Parathyroid adenoma (tissue), 2 donors: ENCODE measurements around the gene DYRK3.

Experiments used
- H2AFZ ChIP-seq: fragments of 300-600 bp; sonication (generic); one replicate; pipeline ENCODE4 v1.7.0; 2017; ENCODE audit warnings: antibody characterized with exemption, mild to moderate bottlenecking
- H3K27ac ChIP-seq: fragments of 300-600 bp; sonication (generic); one replicate; pipeline ENCODE4 v1.7.0; 2017
- H3K27me3 ChIP-seq: fragments of 300-600 bp; sonication (generic); one replicate; pipeline ENCODE4 v1.7.0; 2017; ENCODE audit warnings: low read length; ENCODE audit not compliant: control insufficient read depth, insufficient read depth
- H3K36me3 ChIP-seq: fragments of 300-600 bp; sonication (generic); one replicate; pipeline ENCODE4 v1.7.0; 2017; ENCODE audit warnings: low read length; ENCODE audit not compliant: control insufficient read depth, insufficient read depth
- H3K4me1 ChIP-seq: fragments of 300-600 bp; sonication (generic); one replicate; pipeline ENCODE4 v1.7.0; 2017; ENCODE audit warnings: control low read depth
- H3K4me2 ChIP-seq: fragments of 300-600 bp; sonication (generic); one replicate; pipeline ENCODE4 v1.7.0; 2017; ENCODE audit warnings: low read length
- H3K4me3 ChIP-seq: fragments of 300-600 bp; sonication (generic); one replicate; pipeline ENCODE4 v1.7.0; 2017; ENCODE audit warnings: low read depth, low read length
- H3K79me2 ChIP-seq: fragments of 300-600 bp; sonication (generic); one replicate; pipeline ENCODE4 v1.7.0; 2017; ENCODE audit warnings: control low read depth
- H3K9ac ChIP-seq: fragments of 300-600 bp; sonication (generic); one replicate; pipeline ENCODE4 v1.7.0; 2017; ENCODE audit warnings: mild to moderate bottlenecking
- H3K9me3 ChIP-seq: fragments of 300-600 bp; sonication (generic); one replicate; pipeline ENCODE4 v1.7.0; 2017; ENCODE audit warnings: low read length; ENCODE audit not compliant: control insufficient read depth
- CTCF ChIP-seq: fragments of 300-600 bp; sonication (generic); IDR thresholded peaks from one replicate; pipeline ENCODE4 v1.7.0; 2017; ENCODE audit warnings: antibody characterized with exemption, mild to moderate bottlenecking
- donor health status: primary hyperparathyroidism.

The DYRK3 gene

GRCh38 chr1:206674236-206674635 lies 38.9 kb downstream of the DYRK3 start:
- H3K9ac ChIP-seq: no peak overlapping the region
- H2AFZ ChIP-seq: no peak overlapping the region
- TF ChIP-seq CTCF: no peak
- no peak overlapping the region for H3K4me2 ChIP-seq
- no peaks in the 10 kb centered on the region for H3K9me3 ChIP-seq
- no peak overlapping the region for H3K27ac ChIP-seq
- H3K4me3 ChIP-seq: no peak overlapping the region
- no peaks in the 10 kb centered on the region for H3K79me2 ChIP-seq
- H3K36me3 ChIP-seq: no peaks in the 10 kb centered on the region
- H3K27me3 ChIP-seq: no peaks in the 10 kb centered on the region
- H3K4me1 ChIP-seq: no peaks in the 10 kb centered on the region

- H3K79me2 ChIP-seq: no peaks in the 10 kb centered on the region
- no peaks in the 10 kb centered on the region for H3K36me3 ChIP-seq
- no peak overlapping the region for H3K4me2 ChIP-seq
- no peaks in the 10 kb centered on the region for H3K4me1 ChIP-seq
- no peaks in the 10 kb centered on the region for H3K9me3 ChIP-seq
- no peaks in the 10 kb centered on the region for H3K27me3 ChIP-seq
- H3K9ac ChIP-seq: no peak overlapping the region
- no peak overlapping the region for H3K27ac ChIP-seq
- TF ChIP-seq CTCF: no peak
- H2AFZ ChIP-seq: no peak overlapping the region
- H3K4me3 ChIP-seq: no peak overlapping the region
These were observed 39.4 kb downstream of the DYRK3 start for GRCh38 chr1:206674745-206675175.

DNA sequence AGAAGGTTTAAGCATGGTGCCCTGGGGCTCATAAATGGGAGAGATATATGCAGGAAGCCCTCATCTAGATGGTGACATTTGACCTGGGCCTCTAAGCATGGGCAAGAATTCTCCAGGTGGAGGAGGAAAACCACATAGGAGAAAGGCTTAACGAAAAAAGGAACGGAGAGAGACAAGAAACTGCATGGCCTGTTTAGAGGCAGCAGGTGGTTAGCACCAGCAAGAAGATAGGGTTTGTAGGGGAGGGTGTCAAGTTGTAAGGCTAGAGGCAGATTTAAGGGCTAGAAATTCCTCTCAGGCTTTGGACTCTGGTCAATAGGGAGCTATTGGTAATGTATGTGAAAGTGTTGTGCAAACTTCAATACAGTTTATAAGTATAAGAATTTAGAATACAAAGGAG lies 41.2 kb downstream of the DYRK3 start:
- no peak overlapping the region for H3K27ac ChIP-seq
- H3K4me3 ChIP-seq: no peak overlapping the region
- no peaks in the 10 kb centered on the region for H3K27me3 ChIP-seq
- H3K9ac ChIP-seq: no peak overlapping the region
- no peak for TF ChIP-seq CTCF
- H3K4me1 ChIP-seq: no peaks in the 10 kb centered on the region
- no peaks in the 10 kb centered on the region for H3K9me3 ChIP-seq
- no peak overlapping the region for H3K4me2 ChIP-seq
- no peak overlapping the region for H2AFZ ChIP-seq
- no peaks in the 10 kb centered on the region for H3K79me2 ChIP-seq
- H3K36me3 ChIP-seq: no peaks in the 10 kb centered on the region

DNA sequence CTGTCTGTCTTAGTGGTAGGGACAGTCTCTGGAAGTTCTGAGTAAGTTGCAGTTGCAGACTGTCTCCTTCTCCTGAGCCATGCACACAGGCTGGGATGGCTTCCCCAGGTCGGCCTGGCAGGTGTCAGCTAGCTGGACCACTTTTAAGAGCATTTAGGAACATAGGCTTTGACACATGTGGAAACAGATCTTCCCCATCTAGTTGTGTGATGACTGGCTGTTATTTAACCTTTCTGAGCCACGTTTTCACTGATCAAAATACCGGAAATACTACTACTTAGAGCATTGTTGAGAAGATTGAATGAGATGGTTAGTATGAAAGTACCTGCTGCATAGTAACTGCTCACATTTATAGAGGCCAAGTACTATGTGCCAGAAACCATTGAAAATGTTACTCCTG lies 43.2 kb downstream of the DYRK3 start:
- Histone ChIP-seq H3K79me2 (no peaks in the 10 kb centered on the region), H3K27me3 (no peaks in the 10 kb centered on the region), H3K9me3 (no peaks in the 10 kb centered on the region), H3K4me2 (no peak overlapping the region), H3K9ac (no peak overlapping the region), H3K27ac (no peak overlapping the region), H3K4me1 (no peaks in the 10 kb centered on the region), H3K4me3 (no peak overlapping the region), H2AFZ (no peak overlapping the region), H3K36me3 (no peaks in the 10 kb centered on the region)
- TF ChIP-seq CTCF: no peak

DNA sequence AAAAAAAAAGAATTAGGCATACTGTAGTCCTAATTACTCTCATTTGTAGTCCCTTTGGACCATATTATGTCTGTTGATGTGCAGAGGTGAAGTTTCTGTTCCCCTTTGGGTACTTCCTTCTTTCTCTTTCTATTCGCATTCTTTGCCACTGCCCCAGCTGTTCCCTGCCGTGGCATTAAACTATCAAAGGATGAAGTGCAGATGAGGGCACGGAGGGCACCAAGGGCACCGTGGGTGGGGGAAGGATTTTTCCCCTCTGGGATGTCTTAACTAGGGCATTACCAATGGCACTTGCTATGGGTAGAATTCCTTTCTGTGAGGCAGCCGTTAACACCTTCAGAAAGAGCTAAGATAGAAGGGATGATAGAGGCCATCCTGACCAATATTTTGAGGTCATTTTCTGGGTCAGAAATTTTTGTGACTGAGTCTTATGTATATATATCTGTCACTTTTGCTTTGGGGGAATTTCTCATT lies 44.4 kb downstream of the DYRK3 start:
- H3K4me1 ChIP-seq: no peaks in the 10 kb centered on the region
- H3K36me3 ChIP-seq: no peaks in the 10 kb centered on the region
- no peak overlapping the region for H2AFZ ChIP-seq
- H3K4me3 ChIP-seq: no peak overlapping the region
- no peaks in the 10 kb centered on the region for H3K9me3 ChIP-seq
- H3K4me2 ChIP-seq: no peak overlapping the region
- no peaks in the 10 kb centered on the region for H3K27me3 ChIP-seq
- no peaks in the 10 kb centered on the region for H3K79me2 ChIP-seq
- no peak overlapping the region for H3K27ac ChIP-seq
- no peak for TF ChIP-seq CTCF
- H3K9ac ChIP-seq: no peak overlapping the region
